Mammary epithelial cell (primary cell): ENCODE measurements around the gene MIR17HG.

Source experiments
- CTCF ChIP-seq, 2 donors: IDR thresholded peaks in 1 of 2; conservative IDR thresholded peaks in 1 of 2; 2 replicates each; pipeline ENCODE4 v1.5.1; 2011 to 2012; ENCODE audit warnings: inconsistent platforms in 2 of 2, low read length in 2 of 2, mild to moderate bottlenecking in 2 of 2, control low read depth in 1 of 2, low read depth in 1 of 2; ENCODE audit not compliant: insufficient read depth in 1 of 2; ENCODE audit errors: extremely low read depth in 1 of 2
- EZH2 ChIP-seq: IDR thresholded peaks from 2 replicates; pipeline ENCODE4 v1.6.1; 2012; ENCODE audit warnings: low read length, inconsistent platforms, borderline replicate concordance

DNA sequence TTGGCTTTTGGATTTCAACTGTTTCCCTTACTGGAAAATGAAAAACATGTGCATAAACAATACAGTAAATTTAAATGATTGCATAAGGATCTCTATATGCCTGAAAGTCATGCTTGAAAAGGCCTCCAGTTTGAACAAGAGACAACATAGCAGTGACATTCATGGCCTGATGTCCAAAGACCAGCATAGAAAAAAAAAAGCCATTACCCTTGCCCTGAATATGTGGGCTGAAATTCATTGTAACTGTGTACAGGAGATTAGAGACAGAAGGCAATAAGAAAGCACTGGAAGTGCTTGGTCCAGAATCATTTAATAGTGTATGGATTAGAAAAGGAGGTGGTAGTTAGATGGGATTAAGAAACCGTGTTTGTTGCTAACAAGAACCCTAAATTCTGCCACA is 15.4 kb downstream of the MIR17HG start:
- no peak for TF ChIP-seq CTCF (conservative IDR thresholded peaks at IDR 0.05 in 1 of 2, IDR thresholded peaks at IDR 0.05 in 1 of 2; ENCODE audit: extremely low read depth in 1 of 2, insufficient read depth in 1 of 2, low read depth in 1 of 2, low read length in 2 of 2)
- TF ChIP-seq EZH2 = no peak
